ENCODE measurements around the gene HPN.

GRCh38 chr19:35073516-35073915 lies 32.0 kb downstream of the HPN start:
- TF ChIP-seq, protein P1, sequence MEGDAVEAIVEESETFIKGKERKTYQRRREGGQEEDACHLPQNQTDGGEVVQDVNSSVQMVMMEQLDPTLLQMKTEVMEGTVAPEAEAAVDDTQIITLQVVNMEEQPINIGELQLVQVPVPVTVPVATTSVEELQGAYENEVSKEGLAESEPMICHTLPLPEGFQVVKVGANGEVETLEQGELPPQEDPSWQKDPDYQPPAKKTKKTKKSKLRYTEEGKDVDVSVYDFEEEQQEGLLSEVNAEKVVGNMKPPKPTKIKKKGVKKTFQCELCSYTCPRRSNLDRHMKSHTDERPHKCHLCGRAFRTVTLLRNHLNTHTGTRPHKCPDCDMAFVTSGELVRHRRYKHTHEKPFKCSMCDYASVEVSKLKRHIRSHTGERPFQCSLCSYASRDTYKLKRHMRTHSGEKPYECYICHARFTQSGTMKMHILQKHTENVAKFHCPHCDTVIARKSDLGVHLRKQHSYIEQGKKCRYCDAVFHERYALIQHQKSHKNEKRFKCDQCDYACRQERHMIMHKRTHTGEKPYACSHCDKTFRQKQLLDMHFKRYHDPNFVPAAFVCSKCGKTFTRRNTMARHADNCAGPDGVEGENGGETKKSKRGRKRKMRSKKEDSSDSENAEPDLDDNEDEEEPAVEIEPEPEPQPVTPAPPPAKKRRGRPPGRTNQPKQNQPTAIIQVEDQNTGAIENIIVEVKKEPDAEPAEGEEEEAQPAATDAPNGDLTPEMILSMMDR (IDR thresholded peaks at IDR 0.05): no peak
- TF ChIP-seq POLR2A (IDR thresholded peaks at IDR 0.05) (no peak), EP300 (IDR thresholded peaks at IDR 0.05) (no peak)

All from suprapubic skin (tissue), 3 donors.